ENCODE results near the gene HNRNPUL1. TPM values are rescaled to one million over a fixed set of nuclear protein-coding genes. Genes with fewer than 3 reads are reported as not detected.

Gene HNRNPUL1
- total RNA-seq, 1 experiment from 2014 or later: 201 TPM

DNA sequence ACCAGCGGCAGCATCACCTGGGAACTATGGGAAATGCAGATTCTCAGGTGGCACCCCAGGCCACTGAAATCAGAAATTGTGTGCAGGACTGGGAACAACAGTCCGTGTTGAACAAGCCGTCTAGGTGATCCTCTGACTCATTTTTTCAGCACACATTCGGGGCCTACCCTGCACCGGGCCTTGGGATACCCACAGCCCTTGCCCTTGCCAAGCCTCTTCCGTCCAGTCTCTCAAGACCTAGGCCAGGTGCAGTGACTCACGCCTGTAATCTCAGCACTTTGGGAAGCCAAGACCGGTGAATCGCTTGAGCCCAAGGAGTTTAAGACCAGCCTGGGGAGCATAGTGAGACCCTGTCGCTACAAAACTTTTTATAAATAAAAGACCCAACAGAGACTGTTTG is 71.3 kb downstream of the HNRNPUL1 start:
- no peaks in the 10 kb centered on the region for H3K9me2 ChIP-seq (ENCODE audit: insufficient read depth)
- peaks cover 0 to 5% of the 10 kb centered on the region in 2 experiments; a peak in 3 of 4 replicates for H3K36me3 ChIP-seq (ENCODE audit: control insufficient read depth in 1 of 2, insufficient read depth in 2 of 2, low read length in 2 of 2)
- no peak overlapping the region for H3K27ac ChIP-seq (ENCODE audit: low read depth, low read length)
- no peak overlapping the region for H2AFZ ChIP-seq (ENCODE audit: low read depth, low read length, poor library complexity, severe bottlenecking)
- H3K79me2 ChIP-seq (ENCODE audit: insufficient read depth, low read length): no peaks in the 10 kb centered on the region
- H3K4me3 ChIP-seq (replicated peaks in 1 of 2; ENCODE audit: low read depth in 1 of 2, low read length in 2 of 2): no peak overlapping the region
- ChIA-PET CTCF (no interaction called here), POLR2A (no interaction called here), RAD21 (ENCODE audit: low non-redundant PET in 1 of 2, low total read pairs in 2 of 2, uncharacterized antibody in 2 of 2, unreplicated experiment in 2 of 2) (interaction anchor here in 1 of 2 experiments (0.6 kb wide), 1 partner anchor 131 kb away, joined by 4 read pairs; no protein-coding TSS in a partner anchor)
- no peaks in the 10 kb centered on the region for H4K20me1 ChIP-seq (ENCODE audit: insufficient read depth)
- BruUV-seq (replicated peaks): no TSS peak
- no peak for DNase-seq (ENCODE audit: low read depth, low spot score)
- H3K4me1 ChIP-seq (ENCODE audit: control insufficient read depth in 1 of 2, insufficient read depth in 2 of 2, low read length in 2 of 2): peaks cover 0 to 5% of the 10 kb centered on the region in 2 experiments; a peak in 1 of 4 replicates
- no peak overlapping the region for H3K9ac ChIP-seq (ENCODE audit: low read length)
- no peak overlapping the region for H3K4me2 ChIP-seq (ENCODE audit: low read length)
- no peaks in the 10 kb centered on the region for H3K9me3 ChIP-seq (ENCODE audit: control insufficient read depth in 1 of 2, insufficient read depth in 1 of 2, low read depth in 1 of 2, low read length in 2 of 2)
- intact Hi-C loops (cut with micrococcal nuclease): no loop called here
- H3K27me3 ChIP-seq (ENCODE audit: insufficient read depth, low read length): no peaks in the 10 kb centered on the region
- ATAC-seq: no peak
- TF ChIP-seq SIN3A (IDR thresholded peaks at IDR 0.05; ENCODE audit: low read depth) (no peak), YY1 (IDR thresholded peaks at IDR 0.05; ENCODE audit: extremely low read depth, insufficient replicate concordance, low read depth, low read length) (no peak), EZH2phosphoT487 (IDR thresholded peaks at IDR 0.05; ENCODE audit: borderline replicate concordance) (no peak), CEBPB (IDR thresholded peaks at IDR 0.05; ENCODE audit: low read depth) (no peak), EGR1 (IDR thresholded peaks at IDR 0.05; ENCODE audit: low read depth) (no peak), SRF (IDR thresholded peaks at IDR 0.05; ENCODE audit: low read depth) (no peak), ELF1 (IDR thresholded peaks at IDR 0.05; ENCODE audit: borderline replicate concordance, low read depth) (no peak), FOSL1 (IDR thresholded peaks at IDR 0.05; ENCODE audit: low read depth) (no peak), ZNF274 (IDR thresholded peaks at IDR 0.05; ENCODE audit: low read depth, low read length) (no peak), RAD21 (IDR thresholded peaks at IDR 0.05; ENCODE audit: low read depth) (no peak), POLR2AphosphoS5 (IDR thresholded peaks at IDR 0.05; ENCODE audit: low read depth, low read length) (no peak), TCF7L2 (IDR thresholded peaks at IDR 0.05; ENCODE audit: borderline replicate concordance, extremely low read depth, insufficient read depth, insufficient read length) (no peak), SP1 (IDR thresholded peaks at IDR 0.05; ENCODE audit: low read depth) (no peak), JUND (IDR thresholded peaks at IDR 0.05) (no peak), CBX3 (IDR thresholded peaks at IDR 0.05; ENCODE audit: low read depth) (no peak)
- TF ChIP-seq, protein P1, sequence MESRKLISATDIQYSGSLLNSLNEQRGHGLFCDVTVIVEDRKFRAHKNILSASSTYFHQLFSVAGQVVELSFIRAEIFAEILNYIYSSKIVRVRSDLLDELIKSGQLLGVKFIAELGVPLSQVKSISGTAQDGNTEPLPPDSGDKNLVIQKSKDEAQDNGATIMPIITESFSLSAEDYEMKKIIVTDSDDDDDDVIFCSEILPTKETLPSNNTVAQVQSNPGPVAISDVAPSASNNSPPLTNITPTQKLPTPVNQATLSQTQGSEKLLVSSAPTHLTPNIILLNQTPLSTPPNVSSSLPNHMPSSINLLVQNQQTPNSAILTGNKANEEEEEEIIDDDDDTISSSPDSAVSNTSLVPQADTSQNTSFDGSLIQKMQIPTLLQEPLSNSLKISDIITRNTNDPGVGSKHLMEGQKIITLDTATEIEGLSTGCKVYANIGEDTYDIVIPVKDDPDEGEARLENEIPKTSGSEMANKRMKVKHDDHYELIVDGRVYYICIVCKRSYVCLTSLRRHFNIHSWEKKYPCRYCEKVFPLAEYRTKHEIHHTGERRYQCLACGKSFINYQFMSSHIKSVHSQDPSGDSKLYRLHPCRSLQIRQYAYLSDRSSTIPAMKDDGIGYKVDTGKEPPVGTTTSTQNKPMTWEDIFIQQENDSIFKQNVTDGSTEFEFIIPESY (IDR thresholded peaks at IDR 0.05; ENCODE audit: extremely low read depth, insufficient replicate concordance, low read length): no peak
- TF ChIP-seq, protein P2, sequence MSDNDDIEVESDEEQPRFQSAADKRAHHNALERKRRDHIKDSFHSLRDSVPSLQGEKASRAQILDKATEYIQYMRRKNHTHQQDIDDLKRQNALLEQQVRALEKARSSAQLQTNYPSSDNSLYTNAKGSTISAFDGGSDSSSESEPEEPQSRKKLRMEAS (IDR thresholded peaks at IDR 0.05): no peak
- TF ChIP-seq, protein P3, sequence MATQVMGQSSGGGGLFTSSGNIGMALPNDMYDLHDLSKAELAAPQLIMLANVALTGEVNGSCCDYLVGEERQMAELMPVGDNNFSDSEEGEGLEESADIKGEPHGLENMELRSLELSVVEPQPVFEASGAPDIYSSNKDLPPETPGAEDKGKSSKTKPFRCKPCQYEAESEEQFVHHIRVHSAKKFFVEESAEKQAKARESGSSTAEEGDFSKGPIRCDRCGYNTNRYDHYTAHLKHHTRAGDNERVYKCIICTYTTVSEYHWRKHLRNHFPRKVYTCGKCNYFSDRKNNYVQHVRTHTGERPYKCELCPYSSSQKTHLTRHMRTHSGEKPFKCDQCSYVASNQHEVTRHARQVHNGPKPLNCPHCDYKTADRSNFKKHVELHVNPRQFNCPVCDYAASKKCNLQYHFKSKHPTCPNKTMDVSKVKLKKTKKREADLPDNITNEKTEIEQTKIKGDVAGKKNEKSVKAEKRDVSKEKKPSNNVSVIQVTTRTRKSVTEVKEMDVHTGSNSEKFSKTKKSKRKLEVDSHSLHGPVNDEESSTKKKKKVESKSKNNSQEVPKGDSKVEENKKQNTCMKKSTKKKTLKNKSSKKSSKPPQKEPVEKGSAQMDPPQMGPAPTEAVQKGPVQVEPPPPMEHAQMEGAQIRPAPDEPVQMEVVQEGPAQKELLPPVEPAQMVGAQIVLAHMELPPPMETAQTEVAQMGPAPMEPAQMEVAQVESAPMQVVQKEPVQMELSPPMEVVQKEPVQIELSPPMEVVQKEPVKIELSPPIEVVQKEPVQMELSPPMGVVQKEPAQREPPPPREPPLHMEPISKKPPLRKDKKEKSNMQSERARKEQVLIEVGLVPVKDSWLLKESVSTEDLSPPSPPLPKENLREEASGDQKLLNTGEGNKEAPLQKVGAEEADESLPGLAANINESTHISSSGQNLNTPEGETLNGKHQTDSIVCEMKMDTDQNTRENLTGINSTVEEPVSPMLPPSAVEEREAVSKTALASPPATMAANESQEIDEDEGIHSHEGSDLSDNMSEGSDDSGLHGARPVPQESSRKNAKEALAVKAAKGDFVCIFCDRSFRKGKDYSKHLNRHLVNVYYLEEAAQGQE (IDR thresholded peaks at IDR 0.05; ENCODE audit: low read depth): no peak
- TF ChIP-seq, protein P4, sequence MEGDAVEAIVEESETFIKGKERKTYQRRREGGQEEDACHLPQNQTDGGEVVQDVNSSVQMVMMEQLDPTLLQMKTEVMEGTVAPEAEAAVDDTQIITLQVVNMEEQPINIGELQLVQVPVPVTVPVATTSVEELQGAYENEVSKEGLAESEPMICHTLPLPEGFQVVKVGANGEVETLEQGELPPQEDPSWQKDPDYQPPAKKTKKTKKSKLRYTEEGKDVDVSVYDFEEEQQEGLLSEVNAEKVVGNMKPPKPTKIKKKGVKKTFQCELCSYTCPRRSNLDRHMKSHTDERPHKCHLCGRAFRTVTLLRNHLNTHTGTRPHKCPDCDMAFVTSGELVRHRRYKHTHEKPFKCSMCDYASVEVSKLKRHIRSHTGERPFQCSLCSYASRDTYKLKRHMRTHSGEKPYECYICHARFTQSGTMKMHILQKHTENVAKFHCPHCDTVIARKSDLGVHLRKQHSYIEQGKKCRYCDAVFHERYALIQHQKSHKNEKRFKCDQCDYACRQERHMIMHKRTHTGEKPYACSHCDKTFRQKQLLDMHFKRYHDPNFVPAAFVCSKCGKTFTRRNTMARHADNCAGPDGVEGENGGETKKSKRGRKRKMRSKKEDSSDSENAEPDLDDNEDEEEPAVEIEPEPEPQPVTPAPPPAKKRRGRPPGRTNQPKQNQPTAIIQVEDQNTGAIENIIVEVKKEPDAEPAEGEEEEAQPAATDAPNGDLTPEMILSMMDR (IDR thresholded peaks at IDR 0.05 in 2 of 3, conservative IDR thresholded peaks at IDR 0.05 in 1 of 3; ENCODE audit: borderline replicate concordance in 1 of 3, insufficient read depth in 1 of 3, low read depth in 2 of 3, low read length in 2 of 3): no peak

All from HCT116 (cell line).